ENCODE results near the gene VASH2.

The VASH2 gene

GRCh38 chr1:212930986-212931678 is 19.2 kb upstream of the VASH2 start:
- no peak for DNase-seq

- no peak for DNase-seq
These were observed 16.4 kb upstream of the VASH2 start for GRCh38 chr1:212933815-212934471.

- no peak for DNase-seq
These were observed 14.9 kb upstream of the VASH2 start for GRCh38 chr1:212935387-212935981.

GRCh38 chr1:212937034-212937433 is 13.3 kb upstream of the VASH2 start:
- DNase-seq: no peak

- DNase-seq: no peak
These were observed 11.5 kb upstream of the VASH2 start for GRCh38 chr1:212938846-212939245.

GRCh38 chr1:212941452-212941851 is 8.9 kb upstream of the VASH2 start:
- no peak for DNase-seq

- DNase-seq: no peak
These were observed 7.5 kb upstream of the VASH2 start for GRCh38 chr1:212942679-212943392.

- DNase-seq: no peak
These were observed 7.0 kb upstream of the VASH2 start for GRCh38 chr1:212943393-212943710.

GRCh38 chr1:212944229-212944901 is 6.0 kb upstream of the VASH2 start:
- DNase-seq: peak in 1 of 2 donors; percentile 55

- no peak for DNase-seq
These were observed 5.3 kb upstream of the VASH2 start for GRCh38 chr1:212945056-212945455.

- DNase-seq: peak in 1 of 2 donors; percentile 14
These were observed 4.7 kb upstream of the VASH2 start for GRCh38 chr1:212945463-212946160.

GRCh38 chr1:212946872-212947271 is 3.5 kb upstream of the VASH2 start:
- no peak for DNase-seq

GRCh38 chr1:212949771-212950170 is 570 bp upstream of the VASH2 start:
- no peak for DNase-seq

- DNase-seq: no peak
These were observed 995 bp downstream of the VASH2 start for GRCh38 chr1:212951126-212951946.

- no peak for DNase-seq
These were observed 1.8 kb downstream of the VASH2 start for GRCh38 chr1:212951947-212952640.

- no peak for DNase-seq
These were observed 2.3 kb downstream of the VASH2 start for GRCh38 chr1:212952641-212952976.

GRCh38 chr1:212953321-212953720 is 3.0 kb downstream of the VASH2 start:
- peak; percentile 47 to 56 for DNase-seq

GRCh38 chr1:212954514-212954913 is 4.2 kb downstream of the VASH2 start:
- no peak for DNase-seq

GRCh38 chr1:212955098-212955497 is 4.8 kb downstream of the VASH2 start:
- no peak for DNase-seq

- DNase-seq: peak; percentile 30 to 44
These were observed 5.8 kb downstream of the VASH2 start for GRCh38 chr1:212955961-212956620.
